ENCODE measurements around the gene DCHS2. TPM values are rescaled to one million over a fixed set of nuclear protein-coding genes. Genes with fewer than 3 reads are reported as not detected.

The DCHS2 gene
- total RNA-seq, 1 experiment from 2014 or later, result under 0.01 TPM

DNA sequence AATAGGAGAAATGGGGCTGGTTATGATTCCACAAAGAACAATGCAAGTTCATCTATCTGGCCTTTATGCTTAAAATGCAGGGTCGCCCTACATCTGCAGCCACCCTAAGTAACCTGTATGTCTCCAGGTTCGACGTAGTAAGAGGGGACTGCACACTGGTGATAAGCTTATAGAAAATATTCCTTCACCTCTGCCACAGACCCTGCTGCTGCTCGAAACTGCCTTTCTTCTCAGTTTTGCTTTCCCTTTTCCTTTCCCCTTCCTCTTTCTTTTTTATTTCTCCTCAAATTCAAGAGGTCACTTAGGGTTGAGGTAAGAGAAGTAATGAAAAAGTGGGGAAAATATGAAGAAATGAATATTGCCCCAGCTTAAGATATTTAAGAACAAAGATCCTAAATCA is 123.5 kb downstream of the DCHS2 start:
- H3K4me3 ChIP-seq, result no peak overlapping the region
- no peaks in the 10 kb centered on the region for H3K36me3 ChIP-seq
- no peak for DNase-seq
- H3K9me3 ChIP-seq, result no peaks in the 10 kb centered on the region
- peaks cover 2% of the 10 kb centered on the region; the same call in 1 of the 2 replicates for H3K27me3 ChIP-seq

DNA sequence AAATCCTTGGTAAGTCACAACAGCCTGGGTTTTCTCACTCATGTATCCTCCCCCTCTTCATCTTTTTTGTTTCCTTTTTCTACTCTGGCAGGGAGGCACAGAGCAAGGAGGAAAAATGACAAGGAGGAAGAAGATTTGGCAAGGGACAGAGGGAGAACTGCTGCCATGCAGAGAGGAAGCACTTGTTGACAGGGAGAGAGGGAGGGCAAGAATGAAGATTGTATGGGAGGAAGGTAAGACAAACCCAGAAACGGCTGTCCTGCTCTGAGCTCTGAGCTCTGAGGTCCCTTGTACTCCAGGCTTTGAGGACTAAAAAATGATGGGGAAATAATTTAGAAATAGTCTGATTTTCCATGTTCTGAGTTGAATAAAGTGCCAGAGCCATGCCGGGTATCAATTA is 123.9 kb downstream of the DCHS2 start:
- DNase-seq, result no peak
- H3K4me3 ChIP-seq, result no peak overlapping the region
- no peaks in the 10 kb centered on the region for H3K9me3 ChIP-seq
- no peaks in the 10 kb centered on the region for H3K36me3 ChIP-seq
- peaks cover 2% of the 10 kb centered on the region; the same call in 1 of the 2 replicates for H3K27me3 ChIP-seq

DNA sequence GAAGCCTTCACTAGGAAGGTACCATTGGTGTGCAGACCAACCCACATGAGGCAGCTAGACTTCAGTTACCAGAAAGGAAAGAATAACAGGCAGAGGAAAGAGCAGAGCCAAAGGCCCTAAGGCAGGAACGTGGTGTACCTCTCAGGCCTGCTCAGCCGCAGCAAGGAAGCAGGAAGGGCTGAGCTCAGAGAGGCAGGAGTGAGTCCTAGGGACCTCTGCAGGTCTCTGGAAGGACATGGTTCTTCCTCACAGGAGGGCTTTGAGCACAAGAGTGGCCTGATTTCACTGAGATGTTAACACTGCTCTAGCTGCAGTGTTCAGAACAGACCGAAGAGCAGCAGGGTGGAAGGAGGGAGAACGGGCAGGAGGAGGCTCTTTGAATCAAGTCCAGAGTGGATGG is 124.6 kb downstream of the DCHS2 start:
- Histone ChIP-seq H3K36me3 (no peaks in the 10 kb centered on the region), H3K9me3 (no peaks in the 10 kb centered on the region), H3K4me3 (no peak overlapping the region), H3K27me3 (no peaks in the 10 kb centered on the region)
- no peak for DNase-seq

DNA sequence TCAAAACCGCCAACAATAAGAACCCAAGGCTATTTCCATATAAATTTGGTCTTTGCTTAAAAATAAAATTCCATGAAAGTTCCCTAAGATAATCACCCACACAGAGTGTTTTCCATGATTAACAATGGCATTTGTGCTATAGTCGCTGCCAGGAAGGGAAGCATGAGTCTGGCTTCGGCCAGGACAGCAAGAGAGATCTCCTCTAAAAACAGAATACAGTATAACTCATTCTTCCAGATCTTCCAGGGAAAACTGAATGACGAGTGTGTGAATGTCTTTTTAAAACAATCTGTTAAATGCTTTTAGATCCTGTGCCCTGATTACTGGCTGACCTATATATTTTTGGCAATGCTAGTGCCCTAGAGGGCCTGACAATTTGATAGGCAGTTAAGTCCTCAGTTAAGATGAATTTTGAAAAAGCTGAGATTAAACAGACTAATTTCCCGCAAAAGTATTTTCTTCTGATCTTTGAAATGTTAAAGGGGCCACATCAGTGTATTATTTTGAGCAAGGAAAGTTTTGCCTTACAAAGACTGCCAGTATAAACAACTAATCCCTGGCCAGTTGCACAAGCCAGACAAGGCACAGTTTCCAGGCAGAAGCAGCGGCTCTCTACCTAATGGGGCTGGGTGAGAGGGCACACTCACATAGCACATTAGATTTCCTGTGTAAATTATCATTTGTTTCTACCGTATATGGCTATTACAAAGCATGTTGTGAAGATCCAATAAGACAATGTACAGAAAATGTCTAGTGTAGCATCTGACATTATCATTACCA is 127.3 kb downstream of the DCHS2 start:
- DNase-seq, result no peak
- H3K4me3 ChIP-seq, result no peak overlapping the region
- no peaks in the 10 kb centered on the region for H3K36me3 ChIP-seq
- H3K9me3 ChIP-seq, result no peaks in the 10 kb centered on the region
- no peaks in the 10 kb centered on the region for H3K27me3 ChIP-seq

DNA sequence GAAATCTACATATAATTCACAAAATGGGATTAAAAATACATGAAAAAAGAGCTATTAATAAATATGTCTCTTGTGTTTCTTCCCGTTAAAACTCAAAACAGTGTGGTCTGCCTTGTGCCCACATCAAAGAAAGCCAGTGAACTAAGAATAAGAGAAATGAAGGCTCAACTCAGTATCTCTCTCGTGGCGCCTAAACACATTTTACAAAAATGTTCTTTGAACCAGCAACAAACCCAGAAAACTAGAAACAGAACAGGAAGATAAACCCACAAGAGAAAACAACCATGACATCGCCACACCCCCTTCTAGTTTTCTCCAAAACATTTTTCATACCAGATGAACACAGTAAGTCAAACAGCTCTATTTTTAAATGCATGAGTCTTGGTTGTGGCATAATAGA is 130.1 kb downstream of the DCHS2 start:
- no peaks in the 10 kb centered on the region for H3K27me3 ChIP-seq
- H3K4me3 ChIP-seq, result no peak overlapping the region

DNA sequence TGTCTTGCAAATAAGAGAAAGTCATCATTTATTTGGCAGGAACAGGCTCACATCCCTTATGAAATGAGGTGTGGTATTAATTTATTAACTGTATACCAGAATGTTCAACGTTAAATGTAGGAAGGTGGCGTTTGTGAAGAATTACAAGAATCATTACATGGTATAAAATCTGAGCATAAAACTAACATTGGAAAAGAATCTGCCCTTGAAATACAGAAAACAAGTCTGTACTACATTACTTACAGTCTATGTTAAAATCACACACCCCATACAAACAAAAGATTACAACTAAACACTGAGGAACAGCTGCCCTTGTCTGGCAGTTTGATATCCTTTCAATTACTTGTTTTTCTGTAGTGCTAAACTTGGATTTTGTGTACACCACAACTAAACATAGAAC is 131.1 kb downstream of the DCHS2 start:
- Histone ChIP-seq H3K27me3 (no peaks in the 10 kb centered on the region), H3K9me3 (no peaks in the 10 kb centered on the region), H3K36me3 (no peaks in the 10 kb centered on the region), H3K4me3 (no peak overlapping the region)
- no peak for DNase-seq

More for the DNA sequence above, 130.1 kb downstream of the DCHS2 start:
- DNase-seq, result no peak
- Histone ChIP-seq H3K9me3 (no peaks in the 10 kb centered on the region), H3K36me3 (no peaks in the 10 kb centered on the region)

DNA sequence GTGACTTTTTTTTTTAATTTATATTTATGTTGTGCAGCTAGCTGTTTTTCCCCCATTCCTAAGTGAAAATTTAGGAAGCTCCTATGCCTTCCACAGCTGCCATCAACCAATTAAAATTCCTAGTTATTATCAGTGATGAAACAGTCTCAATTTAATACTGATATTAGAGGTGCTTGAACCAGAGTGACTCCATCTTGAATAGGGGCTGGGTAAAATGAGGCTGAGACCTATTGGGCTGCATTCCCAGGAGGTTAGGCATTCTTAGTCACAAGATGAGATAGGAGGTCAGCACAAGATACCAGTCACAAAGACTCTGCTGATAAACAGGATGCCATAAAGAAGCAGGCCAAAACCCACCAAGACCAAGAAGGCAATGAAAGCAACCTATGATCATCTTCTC is 136.7 kb downstream of the DCHS2 start:
- no peaks in the 10 kb centered on the region for H3K36me3 ChIP-seq
- H3K4me3 ChIP-seq, result no peak overlapping the region
- H3K27me3 ChIP-seq, result no peaks in the 10 kb centered on the region
- no peaks in the 10 kb centered on the region for H3K9me3 ChIP-seq
- DNase-seq, result no peak

DNA sequence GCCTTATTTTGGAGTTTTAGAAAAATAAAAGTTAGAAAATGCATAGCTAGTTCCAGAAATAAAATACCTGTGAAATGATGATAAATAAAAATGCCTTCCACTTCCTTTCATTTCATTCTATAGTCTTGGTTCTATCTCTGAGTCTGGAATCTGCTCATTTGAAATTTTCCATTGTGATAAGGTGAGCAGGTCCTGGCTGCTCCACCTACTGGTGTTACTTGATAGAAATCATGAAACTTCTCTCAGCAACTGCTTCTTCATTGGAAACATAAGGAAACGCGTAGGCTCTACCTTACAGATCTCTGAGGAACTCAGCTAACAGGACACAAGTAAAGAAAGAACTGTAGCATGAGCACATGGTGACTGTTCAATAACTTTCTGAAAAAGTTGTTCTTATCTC is 141.8 kb downstream of the DCHS2 start:
- Histone ChIP-seq H3K9me3 (no peaks in the 10 kb centered on the region), H3K36me3 (no peaks in the 10 kb centered on the region), H3K4me3 (no peak overlapping the region), H3K27me3 (no peaks in the 10 kb centered on the region)
- DNase-seq, result no peak

DNA sequence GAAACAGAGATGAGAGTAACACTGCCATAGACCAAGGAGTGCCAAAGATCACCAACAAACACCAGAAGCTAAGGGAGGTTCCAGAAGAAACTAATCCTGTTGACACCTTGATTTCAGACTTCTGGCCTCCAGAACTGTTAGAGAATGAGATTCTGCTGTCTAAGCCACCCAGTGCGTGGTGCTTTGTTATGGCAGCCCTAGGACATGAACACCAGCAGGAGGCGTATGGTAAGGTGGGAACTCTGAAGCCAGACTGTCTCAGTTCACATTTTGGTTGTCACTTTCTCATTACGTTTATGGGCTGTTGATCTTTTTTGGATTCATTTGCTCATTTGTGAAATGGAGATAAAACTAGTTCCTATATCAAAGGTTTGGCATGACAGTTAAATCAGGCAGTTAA is 142.9 kb downstream of the DCHS2 start:
- Histone ChIP-seq H3K9me3 (no peaks in the 10 kb centered on the region), H3K4me3 (no peak overlapping the region)

DNA sequence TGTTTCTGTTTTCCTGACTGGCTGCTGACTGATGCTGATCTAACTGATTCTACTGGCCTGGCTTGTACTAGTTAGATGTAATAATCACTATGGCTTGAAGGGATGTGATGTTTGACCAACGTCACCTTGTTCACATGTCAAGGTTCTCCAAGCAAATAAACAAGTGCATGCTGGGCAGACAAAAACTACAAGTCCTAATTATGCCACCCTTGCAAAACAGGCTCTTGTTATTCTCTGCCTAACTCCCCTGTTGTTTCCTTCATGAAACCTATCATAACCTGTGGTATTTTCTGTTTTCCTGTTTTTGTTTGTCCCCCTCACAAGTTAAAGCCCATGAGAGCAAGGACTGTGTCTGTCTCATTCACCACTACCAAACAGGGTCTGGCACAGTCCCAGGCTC is 146.2 kb downstream of the DCHS2 start:
- DNase-seq, result no peak
- Histone ChIP-seq H3K4me3 (no peak overlapping the region), H3K36me3 (no peaks in the 10 kb centered on the region), H3K9me3 (no peaks in the 10 kb centered on the region), H3K27me3 (no peaks in the 10 kb centered on the region)

More for the DNA sequence above, 142.9 kb downstream of the DCHS2 start:
- H3K36me3 ChIP-seq, result no peaks in the 10 kb centered on the region
- H3K27me3 ChIP-seq, result no peaks in the 10 kb centered on the region
- no peak for DNase-seq

DNA sequence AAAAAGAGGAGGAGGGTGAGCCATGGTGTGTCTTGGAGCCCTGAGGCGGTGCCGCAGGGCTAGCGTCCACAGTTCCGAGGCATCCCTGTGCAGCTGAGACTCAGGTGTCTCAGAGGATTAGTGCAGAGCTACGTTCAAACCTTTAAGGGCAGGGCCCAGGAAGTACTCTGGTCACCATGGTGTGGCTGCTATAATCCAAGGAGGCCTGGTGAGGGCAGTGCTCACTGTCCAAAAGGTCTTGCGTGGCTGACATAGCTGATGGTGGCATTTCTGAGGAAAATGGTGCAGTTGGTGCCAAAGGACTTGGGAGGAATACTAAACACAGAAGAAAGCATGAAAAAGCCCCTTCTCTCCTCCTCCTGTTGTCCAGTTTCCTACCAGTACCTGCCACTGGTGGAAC is 146.9 kb downstream of the DCHS2 start:
- no peaks in the 10 kb centered on the region for H3K27me3 ChIP-seq
- DNase-seq, result no peak
- H3K36me3 ChIP-seq, result no peaks in the 10 kb centered on the region
- H3K9me3 ChIP-seq, result no peaks in the 10 kb centered on the region
- H3K4me3 ChIP-seq, result no peak overlapping the region

DNA sequence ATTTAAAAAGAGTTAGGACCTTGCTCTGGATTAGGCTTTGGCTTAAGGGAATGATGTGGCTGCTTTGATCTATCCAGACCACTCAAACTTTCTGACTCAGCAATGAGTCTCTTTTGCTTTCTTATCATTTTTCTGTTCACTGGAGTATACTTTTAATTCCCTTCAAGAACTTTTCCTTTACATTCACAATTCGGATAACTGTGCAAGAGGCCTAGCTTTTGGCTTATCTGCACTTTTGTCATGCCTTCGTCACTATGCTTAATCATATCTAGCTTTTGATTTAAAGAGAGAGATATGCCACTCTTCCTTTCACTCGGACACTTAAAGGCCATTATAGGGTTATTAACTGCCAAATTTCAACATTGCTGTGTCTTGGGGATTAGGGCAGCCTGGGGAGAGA is 147.9 kb downstream of the DCHS2 start:
- no peak for DNase-seq
- no peaks in the 10 kb centered on the region for H3K36me3 ChIP-seq
- H3K9me3 ChIP-seq, result no peaks in the 10 kb centered on the region
- no peaks in the 10 kb centered on the region for H3K27me3 ChIP-seq
- H3K4me3 ChIP-seq, result no peak overlapping the region

DNA sequence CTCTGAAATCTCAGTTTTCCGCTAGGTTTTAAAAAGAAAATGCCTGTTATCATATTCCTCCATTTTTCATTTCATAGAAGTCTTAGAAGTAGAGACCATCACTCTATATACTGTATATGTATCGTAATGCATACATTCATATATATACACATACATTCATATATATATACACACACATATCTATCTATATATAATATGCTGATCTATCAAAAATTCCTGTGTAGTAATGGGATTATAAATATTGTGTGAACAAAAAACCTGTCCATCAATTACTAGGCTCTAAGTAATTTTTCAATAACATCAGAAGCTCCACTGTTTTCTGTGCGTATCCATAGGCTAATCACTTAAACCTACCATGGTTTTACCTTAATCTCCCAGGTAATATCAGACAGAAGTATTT is 150.2 kb downstream of the DCHS2 start:
- Histone ChIP-seq H3K36me3 (no peaks in the 10 kb centered on the region), H3K27me3 (no peaks in the 10 kb centered on the region), H3K4me3 (no peak overlapping the region), H3K9me3 (no peaks in the 10 kb centered on the region)
- no peak for DNase-seq

DNA sequence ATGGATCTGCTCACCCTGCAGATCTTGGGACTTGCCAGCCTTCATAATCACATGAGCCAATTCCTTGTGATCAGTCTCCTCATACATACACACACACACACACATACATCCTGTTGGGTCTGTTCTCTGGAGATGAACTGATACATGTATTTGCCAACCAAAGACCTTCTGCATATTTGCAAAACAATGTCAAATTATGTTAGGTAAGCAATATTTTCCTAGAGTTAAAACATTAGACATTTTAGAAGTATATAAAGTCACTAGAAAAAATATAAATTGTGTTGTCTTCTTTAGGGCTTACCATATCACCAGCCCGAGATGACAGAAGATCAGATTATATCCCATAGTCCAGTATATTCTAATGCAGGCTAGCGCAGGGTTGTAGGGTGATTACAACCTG is 156.0 kb downstream of the DCHS2 start:
- no peaks in the 10 kb centered on the region; the same call in 1 of the 2 replicates for H3K27me3 ChIP-seq
- no peaks in the 10 kb centered on the region for H3K36me3 ChIP-seq
- no peak for DNase-seq
- no peak overlapping the region for H3K4me3 ChIP-seq
- H3K9me3 ChIP-seq, result no peaks in the 10 kb centered on the region

DNA sequence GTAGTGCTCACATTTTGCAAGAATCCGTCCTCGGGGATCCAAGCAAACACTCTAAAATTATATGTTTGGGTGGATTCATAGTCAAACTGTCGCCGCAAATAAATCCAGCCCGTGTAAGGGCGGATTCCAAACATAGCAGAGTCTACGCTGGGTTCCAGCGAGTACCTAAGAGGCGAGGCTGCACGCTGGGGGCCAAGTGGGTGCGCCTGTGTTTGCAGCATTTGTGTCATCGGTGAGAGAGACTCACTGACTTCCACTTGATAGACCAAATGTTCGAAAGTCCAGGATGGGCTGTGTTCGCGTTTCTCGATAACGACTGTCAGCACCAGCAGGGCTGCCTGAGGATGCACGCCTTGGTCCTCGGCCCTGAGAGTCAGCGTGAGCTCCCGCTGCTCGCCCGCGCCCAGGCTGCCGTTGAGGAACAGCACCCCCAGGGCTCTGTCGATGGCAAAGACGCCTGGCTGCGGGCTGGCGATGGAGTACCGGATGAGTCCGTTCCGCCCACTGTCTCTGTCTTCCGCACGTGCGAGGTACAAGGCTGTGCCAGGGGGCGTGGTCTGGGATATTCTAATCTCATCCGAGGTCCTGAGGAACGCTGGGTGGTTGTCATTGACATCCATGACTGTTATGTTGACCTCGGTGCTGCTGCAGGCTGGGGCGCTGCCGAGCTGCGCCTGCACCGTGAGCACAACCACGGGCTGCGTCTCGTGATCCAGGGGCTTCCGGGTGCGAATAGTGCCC is 158.7 kb downstream of the DCHS2 start:
- Histone ChIP-seq H3K4me3 (peak overlapping the region; percentile 18), H3K36me3 (no peaks in the 10 kb centered on the region), H3K9me3 (no peaks in the 10 kb centered on the region), H3K27me3 (no peaks in the 10 kb centered on the region; the same call in 1 of the 2 replicates)
- DNase-seq, result peak; percentile 53

DNA sequence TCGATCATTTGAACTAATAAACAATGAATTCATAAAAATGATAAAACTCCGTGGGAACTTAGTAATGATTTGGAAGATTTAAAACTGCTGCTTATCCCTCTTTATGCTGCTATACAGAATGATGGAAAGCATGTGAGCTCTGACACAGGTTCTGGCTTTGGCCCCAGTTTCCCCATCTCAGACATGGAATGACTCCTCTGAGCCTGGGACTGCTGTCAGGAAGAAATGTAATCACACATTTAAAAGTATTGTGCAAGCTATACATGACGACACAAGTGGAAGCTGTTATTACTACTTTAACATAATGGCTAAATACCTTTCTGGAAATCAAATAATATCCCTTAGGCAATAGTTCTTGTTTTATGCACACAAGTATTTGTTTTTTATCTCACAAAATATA is 161.7 kb downstream of the DCHS2 start:
- Histone ChIP-seq H3K36me3 (no peaks in the 10 kb centered on the region), H3K4me3 (no peak overlapping the region), H3K9me3 (no peaks in the 10 kb centered on the region), H3K27me3 (no peaks in the 10 kb centered on the region)
- peak; percentile 18 for DNase-seq

DNA sequence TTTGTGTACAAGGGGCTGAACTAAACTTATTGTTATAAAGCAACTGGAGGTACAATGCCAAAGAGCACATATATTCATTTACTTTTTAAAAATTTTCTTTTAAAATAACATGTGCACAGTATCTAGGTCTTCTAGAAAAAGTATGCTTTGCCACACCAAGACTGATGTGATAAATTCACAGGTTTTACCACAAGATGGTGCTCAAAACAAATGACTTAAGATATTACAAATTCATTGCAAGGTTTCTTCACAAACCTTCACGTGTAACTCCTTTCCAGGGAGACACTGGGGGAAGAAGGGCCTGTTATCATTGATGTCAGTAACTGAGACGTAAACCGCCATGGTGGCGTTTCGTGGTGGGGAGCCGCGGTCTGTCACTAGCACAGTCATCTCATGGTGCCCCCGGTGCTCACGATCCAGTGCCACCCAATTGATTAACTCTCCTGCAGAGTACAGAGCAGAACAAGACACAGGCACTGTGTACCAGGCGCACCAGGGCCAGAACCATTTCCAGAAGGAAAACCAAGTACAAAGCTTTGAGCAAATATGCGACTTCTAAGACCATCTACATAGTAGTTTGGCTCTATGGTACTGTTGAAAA is 162.2 kb downstream of the DCHS2 start:
- H3K4me3 ChIP-seq, result no peak overlapping the region
- no peaks in the 10 kb centered on the region for H3K27me3 ChIP-seq
- no peak for DNase-seq

More for the DNA sequence above, 162.2 kb downstream of the DCHS2 start:
- Histone ChIP-seq H3K36me3 (no peaks in the 10 kb centered on the region), H3K9me3 (no peaks in the 10 kb centered on the region)
